Muscle of arm (tissue), 12 donors: ENCODE data around the gene PFKFB3. TPM values are rescaled to one million over a fixed set of nuclear protein-coding genes. Genes with fewer than 3 reads are reported as not detected.

ENCODE experiments used
- DNase-seq: peaks from one replicate; pipeline ENCODE4 v3.0.0-alpha.2; 2013
- polyA plus RNA-seq, 12 donors: library from polyadenylated mRNA; unstranded; fragments of 120-200 nt; gene quantifications; one replicate each; pipeline ENCODE4 v1.2.1, GENCODE V29; 2013; ENCODE audit not compliant: insufficient read length in 12 of 12

Gene PFKFB3
- polyA plus RNA-seq, 12 donors: 8.8 to 26.2 (median 12.3) TPM; not detected in 1

- no peak for DNase-seq
Measured at GRCh38 chr10:6218692-6219493, 16.2 kb downstream of the PFKFB3 start.

GRCh38 chr10:6219494-6219836, 16.7 kb downstream of the PFKFB3 start:
- DNase-seq: no peak

GRCh38 chr10:6220418-6221191, 17.9 kb downstream of the PFKFB3 start:
- no peak for DNase-seq

GRCh38 chr10:6221192-6221940, 18.6 kb downstream of the PFKFB3 start:
- DNase-seq: no peak

GRCh38 chr10:6221971-6222751, 19.4 kb downstream of the PFKFB3 start:
- DNase-seq: no peak

- no peak for DNase-seq
Measured at GRCh38 chr10:6222755-6223154, 20.0 kb downstream of the PFKFB3 start.

- no peak for DNase-seq
Measured at GRCh38 chr10:6223981-6224380, 21.2 kb downstream of the PFKFB3 start.

- DNase-seq: no peak
Measured at GRCh38 chr10:6224781-6225180, 22.0 kb downstream of the PFKFB3 start.

GRCh38 chr10:6225263-6225814, 22.6 kb downstream of the PFKFB3 start:
- no peak for DNase-seq

- DNase-seq: no peak
Measured at GRCh38 chr10:6226216-6226615, 23.5 kb downstream of the PFKFB3 start.

- DNase-seq: no peak
Measured at GRCh38 chr10:6227346-6227745, 24.6 kb downstream of the PFKFB3 start.

- no peak for DNase-seq
Measured at GRCh38 chr10:6228010-6228511, 25.3 kb downstream of the PFKFB3 start.

- no peak for DNase-seq
Measured at GRCh38 chr10:6228647-6229046, 25.9 kb downstream of the PFKFB3 start.

GRCh38 chr10:6229290-6229689, 26.6 kb downstream of the PFKFB3 start:
- DNase-seq: no peak

GRCh38 chr10:6229746-6230145, 27.0 kb downstream of the PFKFB3 start:
- DNase-seq: no peak

- no peak for DNase-seq
Measured at GRCh38 chr10:6230315-6230714, 27.6 kb downstream of the PFKFB3 start.

GRCh38 chr10:6231146-6231545, 28.4 kb downstream of the PFKFB3 start:
- no peak for DNase-seq

- DNase-seq: no peak
Measured at GRCh38 chr10:6231730-6232129, 29.0 kb downstream of the PFKFB3 start.

- no peak for DNase-seq
Measured at GRCh38 chr10:6232225-6232807, 29.6 kb downstream of the PFKFB3 start.

GRCh38 chr10:6232846-6233724, 30.4 kb downstream of the PFKFB3 start:
- DNase-seq: no peak
